Chondrocyte (in vitro differentiated cells): ENCODE data around the gene SNRPA1. TPM values are rescaled to one million over a fixed set of nuclear protein-coding genes. Genes with fewer than 3 reads are reported as not detected.

ENCODE experiments used
- DNase-seq: peaks from one replicate; pipeline ENCODE4 v3.0.0; 2021; ENCODE audit warnings: mixed read lengths, low spot score
- H3K27ac Mint-ChIP-seq: one replicate; pipeline ENCODE4 v1.8.0; 2021; ENCODE audit warnings: mild to moderate bottlenecking, moderate library complexity, mixed read lengths; ENCODE audit not compliant: unreplicated experiment
- H3K27me3 Mint-ChIP-seq: 2 replicates; pipeline ENCODE4 v1.8.0; 2021; ENCODE audit warnings: low read depth, mixed read lengths
- H3K36me3 Mint-ChIP-seq: 2 replicates; pipeline ENCODE4 v1.8.0; 2021; ENCODE audit warnings: low read depth, mixed read lengths
- H3K4me1 Mint-ChIP-seq: 2 replicates; pipeline ENCODE4 v1.8.0; 2021; ENCODE audit warnings: low read depth, mild to moderate bottlenecking, mixed read lengths
- H3K4me3 Mint-ChIP-seq: one replicate; pipeline ENCODE4 v1.8.0; 2021; ENCODE audit warnings: mild to moderate bottlenecking, moderate library complexity, mixed read lengths; ENCODE audit not compliant: unreplicated experiment
- H3K9me3 Mint-ChIP-seq: 2 replicates; pipeline ENCODE4 v1.8.0; 2021; ENCODE audit warnings: low read depth, mixed read lengths
- CTCF ChIP-seq: fragments of 200-600 bp; sonication (generic); IDR thresholded peaks from 2 replicates; pipeline ENCODE4 v1.5.0; 2021; ENCODE audit warnings: antibody characterized with exemption, mild to moderate bottlenecking, moderate library complexity
- total RNA-seq: library from RNA; stranded (reverse); gene quantifications from 3 replicates; pipeline ENCODE4 v1.2.1, GENCODE V29; 2021

Gene SNRPA1
- total RNA-seq, 1 donor from 2014 or later = 35.7 TPM

DNA sequence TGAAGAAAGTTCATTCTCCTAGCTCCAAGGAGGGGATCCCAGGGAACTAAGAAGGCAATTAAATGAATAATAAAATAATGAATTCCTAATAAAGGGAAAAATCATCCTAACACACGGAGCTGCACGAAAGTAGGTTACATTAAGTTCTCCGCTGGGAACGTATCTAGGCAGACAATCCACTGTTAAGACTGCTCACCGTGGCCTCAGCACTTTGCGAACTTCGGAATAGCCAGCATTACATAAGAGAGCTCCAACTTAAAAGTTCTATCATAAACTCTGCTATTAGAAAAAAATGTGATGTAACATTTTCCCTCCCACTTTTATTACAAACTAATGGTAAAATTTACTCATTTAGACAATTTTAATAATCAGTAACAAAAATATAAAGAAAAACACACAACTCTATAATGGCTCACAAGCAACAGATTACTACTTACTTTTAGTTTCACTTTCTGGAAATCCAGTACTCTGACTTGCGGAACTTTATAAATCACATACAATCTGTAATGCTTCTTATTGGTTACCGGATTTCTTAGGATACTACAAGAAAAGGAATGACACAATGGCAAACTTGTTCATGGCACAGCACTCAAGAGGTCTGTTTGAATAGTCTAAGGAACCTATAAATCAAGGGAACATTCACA, 8.5 kb downstream of the SNRPA1 start:
- Mint-ChIP-seq H3K9me3 (no peaks in the 10 kb centered on the region), H3K36me3 (peaks cover 17% of the 10 kb centered on the region), H3K27ac (peak overlapping the region; percentile 22), H3K4me3 (no peak overlapping the region), H3K27me3 (no peaks in the 10 kb centered on the region), H3K4me1 (peaks cover 1% of the 10 kb centered on the region)
- no peak for TF ChIP-seq CTCF
- no peak for DNase-seq

- H3K27ac Mint-ChIP-seq = no peak overlapping the region
- TF ChIP-seq CTCF = no peak
- H3K9me3 Mint-ChIP-seq = no peaks in the 10 kb centered on the region
- no peaks in the 10 kb centered on the region for H3K27me3 Mint-ChIP-seq
- no peak overlapping the region for H3K4me3 Mint-ChIP-seq
- H3K36me3 Mint-ChIP-seq = peaks cover 19% of the 10 kb centered on the region
- H3K4me1 Mint-ChIP-seq = no peaks in the 10 kb centered on the region
- no peak for DNase-seq
Measured at GRCh38 chr15:101283931-101284330, 11.1 kb downstream of the SNRPA1 start.

DNA sequence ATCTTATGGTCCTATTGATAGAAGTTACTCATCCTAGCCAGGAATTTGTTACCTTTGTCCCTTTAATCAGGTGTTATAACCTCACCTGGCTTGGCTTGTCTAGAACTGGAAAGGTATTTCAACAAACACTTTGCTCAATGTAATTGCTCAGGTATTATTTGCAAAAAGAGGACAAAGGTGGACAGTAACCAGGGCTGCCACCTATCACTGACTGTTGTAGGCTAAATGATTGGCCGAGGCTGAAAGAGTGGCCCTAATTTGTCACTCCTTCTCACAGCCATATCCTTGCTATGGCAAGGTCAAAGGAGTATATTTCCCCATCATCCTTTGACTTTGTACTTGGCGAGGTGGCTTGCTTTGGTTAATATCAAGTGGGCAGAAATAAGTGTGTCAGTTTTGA, 15.0 kb downstream of the SNRPA1 start:
- Mint-ChIP-seq H3K36me3 (peaks cover 11% of the 10 kb centered on the region), H3K4me1 (peaks cover 18% of the 10 kb centered on the region), H3K9me3 (no peaks in the 10 kb centered on the region), H3K27me3 (no peaks in the 10 kb centered on the region), H3K27ac (no peak overlapping the region), H3K4me3 (no peak overlapping the region)
- no peak for DNase-seq
- TF ChIP-seq CTCF = no peak

DNA sequence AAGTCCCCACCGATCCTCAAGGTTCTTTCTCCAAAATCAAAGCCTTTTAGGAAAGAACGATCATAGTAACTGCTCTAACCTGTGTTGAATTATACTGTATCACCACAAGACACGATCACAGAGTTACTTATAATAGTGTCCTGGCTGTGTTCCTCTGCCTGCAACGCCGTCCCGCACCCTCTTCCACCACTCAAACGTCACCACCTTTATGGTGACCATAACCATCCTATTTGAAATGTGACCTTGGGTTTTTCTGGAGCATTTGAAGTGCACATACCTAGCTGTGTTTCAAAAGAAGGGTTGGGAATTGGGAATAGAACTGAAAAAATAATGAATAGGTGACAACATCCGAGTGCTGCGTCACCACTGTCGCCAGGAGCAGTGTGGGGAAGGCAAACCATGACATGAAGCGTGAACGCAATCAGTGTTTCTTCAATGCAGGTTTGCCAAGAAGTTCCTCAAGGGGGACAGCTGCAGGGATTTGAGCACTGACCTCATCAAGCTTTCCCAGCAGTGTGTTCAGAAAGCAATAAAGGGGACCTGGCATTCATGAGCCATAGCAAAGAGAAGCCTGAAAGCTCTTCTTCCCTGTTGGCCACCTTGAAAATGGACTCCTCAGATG, 17.0 kb downstream of the SNRPA1 start:
- Mint-ChIP-seq H3K4me3 (peak overlapping the region; percentile 99), H3K27me3 (no peaks in the 10 kb centered on the region), H3K36me3 (peaks cover 23% of the 10 kb centered on the region), H3K4me1 (peaks cover 18% of the 10 kb centered on the region), H3K9me3 (no peaks in the 10 kb centered on the region), H3K27ac (peak overlapping the region; percentile 90)
- no peak for DNase-seq
- no peak for TF ChIP-seq CTCF

DNA sequence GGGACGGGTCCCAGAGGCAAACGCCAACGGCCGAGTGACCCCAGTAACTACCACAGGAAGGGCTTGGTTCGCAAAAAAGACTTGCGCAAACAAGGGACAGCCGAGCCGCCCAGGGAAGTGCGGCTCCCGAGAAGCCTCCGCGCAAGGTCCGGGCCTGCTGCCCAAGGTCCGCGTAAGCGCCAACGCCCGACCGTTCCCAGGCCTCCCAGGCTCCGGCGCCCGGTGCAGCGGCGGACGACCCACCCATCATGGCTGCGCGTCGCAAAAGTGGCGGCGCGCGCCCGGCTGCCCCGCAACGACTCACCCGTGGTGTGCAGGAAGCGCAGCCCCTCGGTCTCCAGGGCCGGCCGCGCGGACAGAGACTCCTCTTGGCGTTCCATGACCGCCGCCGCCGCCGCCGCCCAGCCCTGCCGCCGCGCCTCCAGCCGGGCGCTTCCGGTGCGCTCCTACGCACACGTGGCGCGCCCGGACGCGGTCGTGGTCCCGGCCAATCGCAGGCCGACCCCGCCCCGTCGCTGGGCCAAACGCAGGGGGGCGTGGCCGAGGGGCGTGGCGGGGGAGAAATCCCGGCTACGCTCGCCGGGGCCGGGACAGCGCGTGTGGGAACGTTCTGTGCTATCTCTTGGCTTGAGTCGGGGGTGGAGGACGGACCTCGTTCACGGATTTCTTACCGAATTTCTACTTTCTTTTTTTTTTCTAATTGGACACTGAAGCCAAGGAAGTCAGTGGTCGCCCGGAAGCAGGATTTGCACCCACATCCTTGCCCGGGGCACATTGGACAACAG, 17.8 kb downstream of the SNRPA1 start, which contains the start of gene SELENOS:
Gene SELENOS, minus strand, starts transcription at position 448 of the 785 bp plus-strand sequence. Its CDS starts 68 bp downstream, at position 380.
- Mint-ChIP-seq H3K27ac (peak within 1 kb of the TSS; percentile 99), H3K4me3 (peak within 1 kb of the TSS; percentile 99), H3K9me3 (no peaks in the 10 kb centered on the region), H3K4me1 (peaks cover 18% of the 10 kb centered on the region), H3K36me3 (peaks cover 28% of the 10 kb centered on the region), H3K27me3 (no peaks in the 10 kb centered on the region)
- TF ChIP-seq CTCF = no peak
- no peak for DNase-seq
